Activated CD4-positive, alpha-beta memory T cell treated with anti-CD3 and anti-CD28 coated beads, Interleukin-2, amount 10 ng/mL, durations not matched to agents 7 days and 5 days (primary cell): ENCODE results near the gene ZBTB40. TPM values are rescaled to one million over a fixed set of nuclear protein-coding genes. Genes with fewer than 3 reads are reported as not detected.

Source experiments
- CTCF ChIA-PET: fragments of 350-600 bp; sonication (Branson Sonifier 250); formaldehyde crosslinking; loops from one replicate; lab custom pipeline; 2021; ENCODE audit warnings: antibody characterized with exemption, inconsistent platforms; lab: Charles Lee
- POLR2A ChIA-PET: fragments of 350-600 bp; sonication (Branson Sonifier 250); formaldehyde crosslinking; loops from one replicate; lab custom pipeline; 2021; ENCODE audit warnings: antibody characterized with exemption; lab: Charles Lee
- DNase-seq: peaks from one replicate; pipeline ENCODE4 v3.0.0-alpha.2; 2020
- H3K27ac Mint-ChIP-seq: one replicate; pipeline ENCODE4 v1.8.0; 2021; ENCODE audit warnings: mild to moderate bottlenecking, mixed read lengths
- H3K27me3 Mint-ChIP-seq: one replicate; pipeline ENCODE4 v1.8.0; 2021; ENCODE audit warnings: mixed read lengths
- H3K36me3 Mint-ChIP-seq: one replicate; pipeline ENCODE4 v1.8.0; 2021; ENCODE audit warnings: low read depth, mixed read lengths
- H3K4me1 Mint-ChIP-seq: one replicate; pipeline ENCODE4 v1.8.0; 2021; ENCODE audit warnings: mixed read lengths
- H3K4me3 Mint-ChIP-seq: one replicate; pipeline ENCODE4 v1.8.0; 2021; ENCODE audit warnings: mild to moderate bottlenecking, mixed read lengths
- H3K9me3 Mint-ChIP-seq: one replicate; pipeline ENCODE4 v1.8.0; 2021; ENCODE audit warnings: mixed read lengths
- total RNA-seq, 2 experiments: library from RNA; stranded (reverse); gene quantifications; one replicate each; pipeline ENCODE4 v1.2.3, GENCODE V29; 2021

The ZBTB40 gene
- total RNA-seq, 2 experiments from 2014 or later: 15.2 to 15.3 TPM

DNA sequence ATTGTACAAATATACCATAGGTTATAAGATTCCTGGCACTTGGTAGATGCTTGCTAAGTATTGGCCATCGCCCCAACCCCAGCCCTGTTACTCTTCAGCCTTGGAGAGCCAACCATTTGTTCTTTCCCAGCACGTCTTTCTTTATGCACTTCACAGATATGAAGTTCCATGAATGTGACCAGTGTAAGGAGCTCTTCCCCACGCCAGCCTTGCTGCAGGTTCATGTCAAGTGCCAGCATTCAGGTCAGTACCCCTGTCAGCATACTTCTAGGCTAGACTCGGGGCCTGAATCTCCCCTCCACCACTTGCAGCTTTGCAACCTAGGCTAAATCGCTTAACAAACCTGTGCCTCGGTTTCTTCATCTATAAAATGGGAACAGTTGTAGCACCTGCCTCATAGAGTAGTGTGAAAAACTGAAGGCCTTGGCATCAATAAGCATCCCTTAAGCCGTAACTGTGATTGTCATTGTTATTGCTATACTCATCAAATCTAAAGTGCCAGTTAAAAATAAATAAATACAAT is 70.6 kb downstream of the ZBTB40 start:
- POLR2A ChIA-PET: no interaction called here
- H3K4me1 Mint-ChIP-seq: no peaks in the 10 kb centered on the region
- H3K36me3 Mint-ChIP-seq: peaks cover 27% of the 10 kb centered on the region

DNA sequence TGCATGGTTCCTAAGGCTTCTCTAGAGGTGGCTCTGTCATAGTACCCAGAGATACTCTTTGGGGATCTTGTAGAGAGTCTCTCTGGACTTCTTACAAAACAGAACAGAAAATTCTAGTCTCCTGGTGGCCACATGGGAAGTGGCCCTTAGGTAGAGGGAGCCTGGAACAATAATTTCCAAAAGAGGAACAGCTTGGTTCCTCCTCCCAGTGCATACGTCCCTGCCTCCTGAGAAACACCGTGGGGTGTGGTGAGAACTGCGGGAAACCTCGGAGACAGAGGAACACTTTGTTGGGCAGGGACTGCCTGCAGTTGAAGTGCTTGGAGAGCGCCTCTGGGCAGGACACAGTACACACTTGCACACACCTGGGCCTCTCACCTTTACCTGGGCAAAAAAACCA is 72.8 kb downstream of the ZBTB40 start:
- Mint-ChIP-seq H3K4me1 (no peaks in the 10 kb centered on the region), H3K27ac (no peak overlapping the region), H3K36me3 (peaks cover 13% of the 10 kb centered on the region), H3K9me3 (no peaks in the 10 kb centered on the region), H3K4me3 (no peak overlapping the region), H3K27me3 (no peaks in the 10 kb centered on the region)
- POLR2A ChIA-PET: no interaction called here
- DNase-seq: no peak
- CTCF ChIA-PET: interaction anchor here (0.9 kb wide), 1 partner anchor 20 kb away, joined by 3 read pairs; no protein-coding TSS in a partner anchor

More for the DNA sequence above, 70.6 kb downstream of the ZBTB40 start:
- DNase-seq: no peak
- Mint-ChIP-seq H3K4me3 (no peak overlapping the region), H3K9me3 (no peaks in the 10 kb centered on the region), H3K27ac (no peak overlapping the region), H3K27me3 (no peaks in the 10 kb centered on the region)
- CTCF ChIA-PET: no interaction called here

DNA sequence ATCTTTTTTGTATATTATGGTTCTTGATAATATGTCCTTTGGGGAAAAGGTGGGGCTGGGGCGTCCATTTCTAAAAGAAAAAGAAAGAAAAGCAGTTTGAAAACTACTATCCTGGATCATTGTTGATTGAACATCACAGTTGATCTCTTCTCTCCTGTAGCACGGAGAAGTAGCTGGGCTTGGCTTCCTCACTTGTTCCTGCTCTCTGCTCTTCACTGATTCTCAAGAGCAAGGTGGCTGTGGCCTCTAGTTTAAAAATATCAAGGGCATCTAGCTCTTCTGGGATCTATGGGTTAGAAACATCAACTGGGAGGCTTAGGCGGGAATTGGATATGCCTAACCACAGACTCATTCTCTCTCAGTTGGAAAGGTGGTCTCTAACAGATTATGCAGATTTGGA is 73.6 kb downstream of the ZBTB40 start:
- ChIA-PET CTCF (no interaction called here), POLR2A (no interaction called here)
- Mint-ChIP-seq H3K4me3 (no peak overlapping the region), H3K27ac (no peak overlapping the region), H3K27me3 (no peaks in the 10 kb centered on the region), H3K36me3 (peaks cover 12% of the 10 kb centered on the region), H3K4me1 (no peaks in the 10 kb centered on the region), H3K9me3 (no peaks in the 10 kb centered on the region)
- no peak for DNase-seq

- ChIA-PET CTCF (no interaction called here), POLR2A (no interaction called here)
- Mint-ChIP-seq H3K9me3 (no peaks in the 10 kb centered on the region), H3K27ac (no peak overlapping the region), H3K27me3 (no peaks in the 10 kb centered on the region), H3K4me1 (no peaks in the 10 kb centered on the region), H3K36me3 (peaks cover 10% of the 10 kb centered on the region), H3K4me3 (no peak overlapping the region)
- DNase-seq: no peak
These were observed 74.0 kb downstream of the ZBTB40 start for GRCh38 chr1:22525646-22526045.

GRCh38 chr1:22526098-22526497 is 74.4 kb downstream of the ZBTB40 start:
- Mint-ChIP-seq H3K27ac (no peak overlapping the region), H3K36me3 (peaks cover 10% of the 10 kb centered on the region), H3K4me1 (no peaks in the 10 kb centered on the region), H3K9me3 (no peaks in the 10 kb centered on the region), H3K4me3 (no peak overlapping the region), H3K27me3 (no peaks in the 10 kb centered on the region)
- ChIA-PET CTCF (no interaction called here), POLR2A (no interaction called here)
- DNase-seq: no peak

GRCh38 chr1:22526677-22527076 is 75.0 kb downstream of the ZBTB40 start:
- DNase-seq: no peak
- H3K4me1 Mint-ChIP-seq: no peaks in the 10 kb centered on the region
- H3K9me3 Mint-ChIP-seq: no peaks in the 10 kb centered on the region
- H3K27me3 Mint-ChIP-seq: no peaks in the 10 kb centered on the region
- no peak overlapping the region for H3K27ac Mint-ChIP-seq
- CTCF ChIA-PET: interaction anchor here (1.4 kb wide), 1 partner anchor 116 kb away, joined by 3 read pairs; no protein-coding TSS in a partner anchor
- POLR2A ChIA-PET: no interaction called here
- H3K4me3 Mint-ChIP-seq: no peak overlapping the region
- H3K36me3 Mint-ChIP-seq: peaks cover 10% of the 10 kb centered on the region

DNA sequence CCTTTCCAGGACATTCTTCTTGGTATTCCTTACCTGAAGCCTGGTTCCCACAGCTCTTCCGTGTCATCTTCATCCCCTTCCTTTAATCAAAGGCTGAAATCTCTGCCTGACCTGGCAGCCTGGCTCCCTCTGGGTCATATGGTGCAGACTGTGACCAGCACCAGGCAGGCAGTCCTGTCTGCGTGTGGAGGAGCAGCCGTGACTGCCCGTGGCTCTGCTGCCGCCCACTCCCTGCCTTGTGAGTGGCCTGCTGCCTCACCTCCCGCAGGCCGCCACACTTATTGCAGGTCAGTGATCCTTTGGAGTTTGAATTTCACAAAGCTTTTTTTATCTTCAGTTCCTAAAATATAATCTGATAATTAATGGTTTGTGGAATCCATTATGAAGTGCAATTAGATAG is 75.5 kb downstream of the ZBTB40 start:
- peaks cover 6% of the 10 kb centered on the region for H3K36me3 Mint-ChIP-seq
- no peaks in the 10 kb centered on the region for H3K4me1 Mint-ChIP-seq
- no peak for DNase-seq
- no peak overlapping the region for H3K4me3 Mint-ChIP-seq
- no peaks in the 10 kb centered on the region for H3K27me3 Mint-ChIP-seq
- H3K9me3 Mint-ChIP-seq: no peaks in the 10 kb centered on the region
- CTCF ChIA-PET: interaction anchor here (1.4 kb wide), 1 partner anchor 115 kb away, joined by 3 read pairs; no protein-coding TSS in a partner anchor
- no peak overlapping the region for H3K27ac Mint-ChIP-seq
- POLR2A ChIA-PET: no interaction called here

DNA sequence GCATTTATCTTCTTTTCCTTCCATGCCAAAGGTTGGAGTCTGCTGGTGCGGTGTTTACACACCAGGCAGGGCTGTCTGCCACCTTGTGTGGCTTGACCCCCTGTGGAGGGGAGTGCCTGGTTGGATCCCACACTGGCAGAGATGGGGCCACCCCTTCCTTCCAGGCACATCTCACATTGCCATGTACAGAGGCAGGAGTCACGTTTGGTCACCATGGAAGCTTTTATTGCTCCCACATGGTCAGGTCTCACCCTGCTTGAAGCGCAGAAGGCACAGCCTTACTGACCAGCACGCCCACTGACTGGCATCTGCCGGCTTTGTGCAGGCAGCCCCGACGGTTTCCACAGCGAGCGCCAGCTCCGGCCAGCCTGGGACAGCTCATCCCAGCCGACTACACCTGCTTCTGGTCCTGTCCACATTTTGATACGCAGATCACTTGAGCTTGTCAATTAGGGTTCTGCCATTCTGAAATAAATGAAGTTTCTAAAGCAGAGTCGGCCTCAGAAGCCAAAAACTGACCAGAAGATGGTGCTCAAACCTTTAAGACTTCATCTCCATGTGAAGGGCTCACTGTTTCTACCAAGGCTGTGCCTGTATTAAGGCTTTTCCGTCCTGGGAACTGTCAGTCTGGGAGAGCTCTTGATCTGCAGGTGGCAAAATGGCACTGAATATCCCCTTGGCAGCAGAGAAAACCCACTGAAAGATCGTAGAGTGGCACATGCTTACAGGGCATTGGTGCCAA is 76.1 kb downstream of the ZBTB40 start:
- CTCF ChIA-PET: interaction anchor here (1.4 kb wide), 1 partner anchor 114 kb away, joined by 3 read pairs; no protein-coding TSS in a partner anchor

DNA sequence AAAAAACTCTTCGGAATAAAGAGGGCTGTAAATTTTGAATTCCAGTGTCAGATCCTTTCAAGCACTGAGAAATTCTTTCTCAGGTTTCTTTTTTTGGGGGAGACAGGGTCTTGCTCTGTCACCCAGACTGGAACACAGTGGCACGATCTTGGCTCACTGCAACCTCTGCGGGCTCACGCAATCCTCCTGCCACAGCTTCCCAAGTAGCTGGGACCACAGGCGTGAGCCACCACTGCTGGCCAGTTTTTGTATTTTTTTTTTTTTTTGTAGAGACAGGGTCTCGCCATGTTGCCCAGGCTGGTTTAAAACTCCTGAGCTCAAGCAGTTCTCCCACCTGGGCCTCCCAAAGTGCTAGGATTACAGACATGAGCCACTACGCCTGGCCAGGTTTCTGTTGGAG is 76.8 kb downstream of the ZBTB40 start:
- Mint-ChIP-seq H3K36me3 (peaks cover 3% of the 10 kb centered on the region), H3K4me3 (no peak overlapping the region), H3K4me1 (no peaks in the 10 kb centered on the region), H3K27ac (no peak overlapping the region), H3K9me3 (no peaks in the 10 kb centered on the region), H3K27me3 (no peaks in the 10 kb centered on the region)
- ChIA-PET CTCF (no interaction called here), POLR2A (no interaction called here)
- no peak for DNase-seq

More for the DNA sequence above, 76.1 kb downstream of the ZBTB40 start:
- no peaks in the 10 kb centered on the region for H3K27me3 Mint-ChIP-seq
- H3K36me3 Mint-ChIP-seq: peaks cover 3% of the 10 kb centered on the region
- no peak for DNase-seq
- no peaks in the 10 kb centered on the region for H3K4me1 Mint-ChIP-seq
- POLR2A ChIA-PET: no interaction called here
- no peak overlapping the region for H3K27ac Mint-ChIP-seq
- H3K4me3 Mint-ChIP-seq: no peak overlapping the region
- H3K9me3 Mint-ChIP-seq: no peaks in the 10 kb centered on the region

GRCh38 chr1:22529901-22530621 is 78.4 kb downstream of the ZBTB40 start:
- no peaks in the 10 kb centered on the region for H3K4me1 Mint-ChIP-seq
- no peaks in the 10 kb centered on the region for H3K9me3 Mint-ChIP-seq
- H3K27me3 Mint-ChIP-seq: no peaks in the 10 kb centered on the region
- DNase-seq: no peak
- H3K36me3 Mint-ChIP-seq: peaks cover 3% of the 10 kb centered on the region
- H3K27ac Mint-ChIP-seq: no peak overlapping the region
- ChIA-PET CTCF (no interaction called here), POLR2A (no interaction called here)
- H3K4me3 Mint-ChIP-seq: no peak overlapping the region

DNA sequence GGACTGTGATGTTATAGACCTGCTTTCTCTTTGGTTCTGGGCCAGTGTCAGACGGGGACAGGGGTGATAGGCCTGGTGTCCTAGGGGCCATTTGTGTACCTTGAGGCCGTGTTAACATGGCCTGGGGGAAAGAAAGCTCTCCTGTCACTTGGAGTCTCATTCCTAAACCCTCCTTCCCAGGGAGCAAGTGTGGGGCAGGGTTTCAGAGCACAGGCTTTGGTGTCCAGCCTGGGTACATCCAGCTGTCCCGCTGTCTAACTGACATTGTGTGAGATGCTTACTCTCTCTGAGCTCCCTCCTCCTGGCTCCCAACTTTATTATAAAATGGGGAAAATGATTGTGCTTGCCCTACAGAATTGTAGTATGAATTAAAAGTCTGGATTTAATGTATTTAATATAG is 79.1 kb downstream of the ZBTB40 start:
- Mint-ChIP-seq H3K4me1 (no peaks in the 10 kb centered on the region), H3K27ac (no peak overlapping the region), H3K36me3 (peaks cover 3% of the 10 kb centered on the region), H3K27me3 (no peaks in the 10 kb centered on the region), H3K9me3 (no peaks in the 10 kb centered on the region), H3K4me3 (no peak overlapping the region)
- ChIA-PET CTCF (no interaction called here), POLR2A (no interaction called here)
- DNase-seq: no peak

- Mint-ChIP-seq H3K36me3 (no peaks in the 10 kb centered on the region), H3K27ac (no peak overlapping the region), H3K27me3 (no peaks in the 10 kb centered on the region), H3K9me3 (no peaks in the 10 kb centered on the region), H3K4me1 (no peaks in the 10 kb centered on the region), H3K4me3 (no peak overlapping the region)
- POLR2A ChIA-PET: no interaction called here
- DNase-seq: no peak
- CTCF ChIA-PET: no interaction called here
These were observed 79.6 kb downstream of the ZBTB40 start for GRCh38 chr1:22531251-22531650.

DNA sequence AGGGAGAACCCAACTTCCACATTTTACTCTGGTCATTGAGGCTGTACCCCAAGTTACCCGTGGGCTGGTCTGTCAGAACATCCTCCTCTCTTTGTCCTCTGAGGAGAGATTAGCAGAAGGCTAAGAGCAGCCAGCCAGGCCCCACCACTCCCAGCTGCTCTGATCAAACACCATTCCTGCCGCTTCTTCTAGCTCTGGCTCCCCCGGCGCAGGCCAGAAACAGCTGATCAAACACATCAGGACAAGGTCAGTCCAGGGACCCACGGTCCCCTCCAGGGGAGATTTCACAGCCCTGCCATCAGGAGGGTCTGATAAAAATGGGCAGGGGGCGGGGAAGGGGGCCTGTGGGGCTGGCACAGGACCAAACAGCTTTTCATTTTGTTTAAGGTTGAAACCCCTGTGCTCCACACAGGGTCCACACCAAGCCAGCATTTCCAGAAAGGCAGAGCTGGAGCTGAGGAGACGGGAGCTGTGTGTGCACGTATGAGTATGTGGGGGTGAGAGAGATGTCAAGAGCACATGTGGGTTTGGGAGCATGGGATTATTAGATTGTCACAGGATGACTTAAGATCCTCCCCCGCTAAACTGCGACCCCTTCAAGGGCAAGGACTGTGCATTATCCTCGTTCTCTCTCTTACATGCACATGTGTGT is 81.7 kb downstream of the ZBTB40 start:
- Mint-ChIP-seq H3K4me1 (no peaks in the 10 kb centered on the region), H3K27ac (no peak overlapping the region), H3K36me3 (no peaks in the 10 kb centered on the region), H3K9me3 (no peaks in the 10 kb centered on the region), H3K4me3 (no peak overlapping the region), H3K27me3 (no peaks in the 10 kb centered on the region)
- no peak for DNase-seq
- ChIA-PET POLR2A (no interaction called here), CTCF (no interaction called here)
